ENCODE data around the gene SERPINB6. TPM values are rescaled to one million over a fixed set of nuclear protein-coding genes. Genes with fewer than 3 reads are reported as not detected.
A peak's percentile ranks its signal among the peaks of the same experiment; 100 is the strongest.
"Not testable (repeated sequence)": the region's sequence is repeated elsewhere in the genome, so short reads cannot be mapped to it uniquely, and the experiment has no call there.

The SERPINB6 gene
- total RNA-seq, 1 donor from 2014 or later, result 89.5 TPM

- DNase-seq, result no peak
These were observed 60.2 kb downstream of the SERPINB6 start for GRCh38 chr6:2911171-2911570.

DNA sequence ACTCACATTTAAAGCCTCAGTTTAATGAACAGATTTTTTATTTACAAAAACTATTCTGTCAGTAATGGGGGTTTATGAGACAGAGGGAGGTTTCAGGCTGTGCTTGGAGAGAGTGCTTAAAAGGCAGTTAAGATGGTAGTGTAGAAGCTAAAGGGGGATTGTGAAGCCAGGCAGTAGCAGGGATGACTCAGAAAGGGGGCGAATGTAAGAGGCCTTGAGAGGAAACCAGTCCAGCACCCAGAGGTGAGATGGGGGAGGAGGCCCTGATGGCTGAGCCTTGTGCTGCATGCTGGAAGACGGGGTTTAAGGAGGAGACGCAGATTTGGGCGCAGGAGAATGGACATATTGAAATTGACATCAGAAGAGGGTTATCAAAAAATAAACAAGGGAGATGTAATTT is 61.6 kb downstream of the SERPINB6 start:
- no peak for DNase-seq

DNA sequence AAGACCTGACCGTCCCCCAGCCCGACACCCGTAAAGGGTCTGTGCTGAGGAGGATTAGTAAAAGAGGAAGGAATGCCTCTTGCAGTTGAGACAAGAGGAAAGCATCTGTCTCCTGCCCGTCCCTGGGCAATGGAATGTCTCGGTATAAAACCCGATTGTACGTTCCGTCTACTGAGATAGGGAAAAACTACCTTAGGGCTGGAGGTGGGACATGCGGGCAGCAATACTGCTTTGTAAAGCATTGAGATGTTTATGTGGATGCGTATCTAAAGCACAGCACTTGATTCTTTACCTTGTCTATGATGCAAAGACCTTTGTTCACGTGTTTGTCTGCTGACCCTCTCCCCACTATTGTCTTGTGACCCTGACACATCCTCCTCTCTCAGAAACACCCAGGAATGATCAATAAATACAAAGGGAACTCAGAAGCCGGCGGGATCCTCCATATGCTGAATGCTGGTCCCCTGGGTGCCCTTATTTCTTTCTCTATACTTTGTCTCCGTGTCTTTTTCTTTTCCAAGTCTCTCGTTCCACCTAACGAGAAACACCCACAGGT is 62.2 kb downstream of the SERPINB6 start:
- DNase-seq, result not testable (repeated sequence)

DNA sequence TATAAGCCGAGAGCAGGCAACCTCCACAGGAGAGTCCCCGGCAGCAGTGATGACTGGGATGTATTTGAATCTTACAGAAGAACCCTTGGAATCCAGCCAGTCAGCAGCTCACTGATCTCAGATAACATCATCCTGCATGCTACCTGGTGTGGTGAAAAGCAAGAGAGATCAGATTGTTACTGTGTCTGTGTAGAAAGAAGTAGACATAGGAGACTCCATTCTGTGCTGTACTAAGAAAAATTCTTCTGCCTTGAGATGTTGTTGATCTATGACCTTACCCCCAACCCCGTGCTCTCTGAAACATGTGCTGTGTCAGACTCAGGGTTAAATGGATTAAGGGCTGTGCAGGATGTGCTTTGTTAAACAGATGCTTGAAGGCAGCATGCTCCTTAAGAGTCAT is 62.9 kb downstream of the SERPINB6 start:
- DNase-seq, result peak; percentile 17

GRCh38 chr6:2903411-2904185 is 67.8 kb downstream of the SERPINB6 start:
- DNase-seq, result not testable (repeated sequence)

DNA sequence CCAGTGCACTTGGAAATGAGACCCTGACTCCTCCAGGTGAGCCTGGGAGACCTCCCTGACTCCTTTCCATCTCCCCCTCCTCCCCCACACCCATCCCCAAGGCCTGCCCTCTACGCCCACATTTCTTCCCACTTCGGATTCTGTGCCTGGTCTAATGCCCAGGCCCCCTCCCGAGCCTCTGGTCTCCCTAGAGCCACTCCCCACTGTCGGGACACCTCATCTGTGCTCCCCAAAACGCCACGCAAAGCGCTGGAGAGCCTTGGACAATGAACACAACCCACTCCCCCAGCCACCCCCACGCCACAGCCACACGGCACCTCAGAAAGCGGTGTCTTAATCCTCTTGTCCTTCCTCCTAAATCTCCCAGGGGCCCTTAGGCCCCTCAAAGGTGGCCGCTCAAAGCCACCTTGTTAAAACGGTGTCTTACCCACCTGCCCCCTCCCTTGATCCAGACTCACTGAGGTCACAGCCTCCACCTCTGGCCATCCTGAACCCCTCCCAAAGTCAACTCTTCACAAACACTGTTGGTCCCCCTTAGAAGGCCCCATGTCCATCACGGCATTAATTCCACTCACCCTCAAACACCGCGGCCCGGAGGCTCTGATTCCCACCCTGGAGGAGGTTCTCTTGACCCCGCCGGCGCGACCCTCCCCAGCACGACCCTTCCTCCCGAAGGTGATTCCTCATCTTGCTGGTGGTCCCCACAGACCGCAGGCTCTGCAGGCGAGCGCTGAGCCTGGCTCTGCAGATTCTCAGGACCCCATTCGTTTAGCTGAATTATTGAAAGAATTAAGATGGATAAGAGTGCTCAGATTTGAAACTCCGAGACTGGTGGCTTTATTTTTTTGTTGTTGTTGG is 69.5 kb downstream of the SERPINB6 start:
- DNase-seq, result not testable (repeated sequence)

DNA sequence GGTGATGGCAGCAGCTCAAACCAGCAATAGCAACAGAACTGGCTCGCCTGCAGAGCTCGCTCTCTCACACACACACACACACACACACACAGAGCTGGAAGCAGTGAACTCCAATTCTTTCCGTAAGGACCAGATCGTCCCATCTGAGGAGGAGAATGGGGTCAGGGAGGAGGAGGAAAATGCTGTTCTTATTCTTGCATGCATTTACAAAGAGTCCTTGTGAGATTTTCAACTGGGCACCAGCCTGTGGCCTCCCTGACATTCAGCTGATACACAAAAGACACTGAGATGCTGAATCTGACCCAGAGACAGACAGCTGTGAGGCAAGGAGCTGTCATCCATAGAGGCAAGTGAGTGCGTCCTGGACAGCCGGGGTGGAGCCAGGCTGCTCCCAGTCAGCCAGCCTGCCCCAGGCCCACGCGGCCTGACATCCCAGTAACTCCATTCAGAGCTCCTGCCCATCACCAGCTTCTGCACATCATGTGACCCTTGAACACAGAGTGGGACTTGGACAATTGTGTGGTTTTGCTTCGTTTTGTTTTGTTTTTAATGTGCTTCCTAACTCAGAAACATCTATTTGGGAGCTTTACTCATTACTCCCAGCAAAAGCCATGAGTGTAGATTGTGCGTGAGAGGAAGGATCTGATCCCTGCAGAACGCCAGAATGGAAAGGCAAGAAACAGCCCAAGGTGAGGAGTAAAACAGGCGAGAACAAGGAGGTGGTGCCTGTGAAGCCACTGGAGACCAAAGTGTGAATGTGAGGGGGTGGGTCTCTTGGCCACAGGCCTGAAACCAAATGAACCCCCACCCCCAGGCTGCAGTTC is 70.3 kb downstream of the SERPINB6 start:
- DNase-seq, result peak; percentile 22

GRCh38 chr6:2900221-2900807 is 71.1 kb downstream of the SERPINB6 start:
- DNase-seq, result peak; percentile 12

GRCh38 chr6:2899596-2899995 is 71.8 kb downstream of the SERPINB6 start:
- DNase-seq, result no peak

Other genes starting within 250 kb of the SERPINB6 start
- 14.9 TPM for gene MYLK4, start 220.6 kb downstream of the SERPINB6 start, total RNA-seq
- 67.7 TPM for gene WRNIP1, start 206.2 kb downstream of the SERPINB6 start, total RNA-seq
- gene SERPINB1, start 129.7 kb downstream of the SERPINB6 start, total RNA-seq, result 23.2 TPM
- gene SERPINB9, start 68.3 kb downstream of the SERPINB6 start, total RNA-seq, result 7.4 TPM
- gene NQO2, start 28.3 kb upstream of the SERPINB6 start, total RNA-seq, result 7.1 TPM
- gene RIPK1, start 96.9 kb upstream of the SERPINB6 start, total RNA-seq, result 17.8 TPM
- 25.0 TPM for gene BPHL, start 147.1 kb upstream of the SERPINB6 start, total RNA-seq
- 106 TPM for gene TUBB2A, start 186.0 kb upstream of the SERPINB6 start, total RNA-seq

Measured in tongue (tissue), 2 donors.